Cardiac muscle cell (in vitro differentiated cells and primary cell): ENCODE measurements around the gene APP. TPM values are rescaled to one million over a fixed set of nuclear protein-coding genes. Genes with fewer than 3 reads are reported as not detected.

Source experiments
- DNase-seq, 2 donors: peaks; one replicate each; pipeline versions ENCODE4 v3.0.0 to v3.0.0-alpha.2; 2010 to 2017; ENCODE audit warnings: low read depth in 1 of 2, low spot score in 1 of 2
- H3K27ac ChIP-seq: fragments of 200-600 bp; sonication (generic); 2 replicates; pipeline ENCODE4 v1.5.1; 2016
- H3K27me3 ChIP-seq: fragments of 200-600 bp; sonication (generic); 2 replicates; pipeline ENCODE4 v1.6.0; 2016; ENCODE audit warnings: control low read depth
- H3K36me3 ChIP-seq: fragments of 200-600 bp; sonication (generic); 2 replicates; pipeline ENCODE4 v1.5.1; 2016; ENCODE audit warnings: control low read depth
- H3K4me1 ChIP-seq: fragments of 200-600 bp; sonication (generic); 2 replicates; pipeline ENCODE4 v1.8.1; 2017; ENCODE audit warnings: low read depth, mild to moderate bottlenecking, mixed run types
- H3K4me3 ChIP-seq: fragments of 200-600 bp; sonication (generic); 2 replicates; pipeline ENCODE4 v1.5.1; 2016; ENCODE audit warnings: mild to moderate bottlenecking
- H3K9me3 ChIP-seq: fragments of 200-600 bp; sonication (generic); 2 replicates; pipeline ENCODE4 v1.5.1; 2017; ENCODE audit warnings: low read depth, mild to moderate bottlenecking, control low read depth
- CTCF ChIP-seq: IDR thresholded peaks from 2 replicates; pipeline ENCODE4 v1.5.1; 2012; ENCODE audit warnings: low read depth, mild to moderate bottlenecking, low read length
- polyA plus RNA-seq: library from polyadenylated mRNA; unstranded; fragments of >200 nt; fragmentation: Nextera tagmentation; extraction: Ambion mirVana; gene quantifications from 2 replicates; pipeline ENCODE4 v1.2.1, GENCODE V29; 2016
- total RNA-seq: library from RNA; depleted of rRNA; stranded (reverse); fragments of >200 nt; gene quantifications from 2 replicates; pipeline ENCODE4 v1.2.3, GENCODE V29; 2016

APP gene
- total and polyA plus RNA-seq, 2 experiments from 2014 or later = 31.8 to 359 TPM

DNA sequence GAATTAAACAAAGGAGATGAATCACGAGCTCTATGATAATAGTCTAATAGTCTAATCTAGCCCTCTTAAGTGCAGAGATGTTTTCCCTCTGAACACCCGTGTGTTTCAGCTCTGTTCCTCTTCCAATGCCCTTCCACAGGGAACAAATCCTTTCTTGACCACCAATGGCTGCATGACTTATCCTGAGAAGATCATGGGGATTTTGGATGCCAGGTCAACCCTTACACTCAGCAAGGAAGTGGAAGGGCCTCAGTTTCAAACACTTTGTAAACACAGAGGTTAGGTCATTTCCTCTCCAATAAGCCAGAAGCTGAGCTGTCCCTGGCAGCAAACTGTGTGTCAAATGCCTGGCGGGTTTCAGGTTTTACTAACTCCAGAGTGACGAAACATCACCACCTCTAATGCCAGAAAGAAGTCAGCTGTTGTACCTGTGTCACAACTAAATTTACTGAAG lies 235.8 kb downstream of the APP start:
- Histone ChIP-seq H3K9me3 (no peaks in the 10 kb centered on the region), H3K27ac (no peak overlapping the region), H3K27me3 (no peaks in the 10 kb centered on the region), H3K4me3 (no peak overlapping the region), H3K36me3 (peaks cover 4% of the 10 kb centered on the region), H3K4me1 (peaks cover 8% of the 10 kb centered on the region)
- DNase-seq = peak in 1 of 2 donors; percentile 92
- TF ChIP-seq CTCF = no peak

- Histone ChIP-seq H3K27me3 (no peaks in the 10 kb centered on the region), H3K4me3 (no peak overlapping the region), H3K27ac (no peak overlapping the region), H3K4me1 (peaks cover 3% of the 10 kb centered on the region), H3K36me3 (peaks cover 4% of the 10 kb centered on the region), H3K9me3 (no peaks in the 10 kb centered on the region)
- TF ChIP-seq CTCF = no peak
- peak in 1 of 2 donors; percentile 82 for DNase-seq
Measured at GRCh38 chr21:25934130-25934529, 236.4 kb downstream of the APP start.

DNA sequence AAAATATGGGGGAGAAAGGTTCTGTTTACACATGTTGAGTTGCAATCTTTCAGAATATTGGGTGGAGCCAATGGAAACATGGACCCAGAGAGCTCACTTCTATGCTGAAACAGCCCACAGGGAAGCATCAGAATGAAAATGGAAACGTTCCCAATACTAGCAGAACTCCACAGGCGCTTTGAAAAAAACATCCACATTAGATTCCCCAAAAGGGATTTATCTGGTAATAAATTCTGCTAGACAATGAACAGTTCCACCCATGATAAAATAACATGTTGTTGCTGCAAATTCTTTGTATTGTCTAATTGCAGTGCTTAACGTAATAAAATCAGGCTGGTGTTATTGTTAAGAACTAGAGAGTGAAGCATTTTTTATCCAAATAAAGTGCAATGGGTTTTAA lies 238.8 kb downstream of the APP start:
- peaks cover 7% of the 10 kb centered on the region for H3K4me1 ChIP-seq
- H3K4me3 ChIP-seq = no peak overlapping the region
- no peaks in the 10 kb centered on the region for H3K9me3 ChIP-seq
- no peaks in the 10 kb centered on the region for H3K27me3 ChIP-seq
- TF ChIP-seq CTCF = no peak
- DNase-seq = no peak
- no peak overlapping the region for H3K27ac ChIP-seq
- H3K36me3 ChIP-seq = peaks cover 4% of the 10 kb centered on the region

DNA sequence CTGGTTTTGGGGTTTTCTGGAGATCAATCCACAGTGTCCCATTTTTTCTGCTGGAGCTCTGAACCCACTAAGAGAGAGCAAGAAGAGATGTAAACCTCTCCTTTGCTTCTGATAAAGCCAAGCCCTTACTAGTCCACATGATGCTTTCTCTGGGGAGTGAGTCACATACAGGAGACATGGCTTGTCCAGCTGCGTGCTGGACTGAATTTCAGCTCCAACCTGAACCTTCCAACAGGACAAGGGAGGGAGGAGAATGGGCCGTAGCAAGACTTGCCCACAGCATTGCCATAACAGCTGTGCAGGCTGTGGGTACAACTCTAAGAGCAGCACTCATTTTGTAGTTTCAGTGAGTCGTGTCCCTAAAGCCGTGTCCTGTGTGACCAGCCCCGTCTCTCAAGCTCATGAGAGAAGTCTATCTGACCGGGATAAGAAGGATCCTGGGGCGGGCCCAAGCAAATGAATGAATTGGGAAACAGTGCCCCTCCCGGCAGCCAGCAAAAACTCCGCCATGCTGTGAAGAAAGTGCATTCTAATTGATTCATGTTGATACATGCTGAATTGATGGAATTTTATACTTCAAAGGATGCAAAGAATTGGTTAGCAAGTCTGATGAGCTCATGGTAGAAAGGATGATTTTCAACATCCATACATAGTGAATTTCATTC lies 240.6 kb downstream of the APP start:
- DNase-seq = peak in 1 of 2 donors; percentile 52
- Histone ChIP-seq H3K27ac (no peak overlapping the region), H3K4me3 (no peak overlapping the region), H3K4me1 (peaks cover 7% of the 10 kb centered on the region), H3K36me3 (peaks cover 4% of the 10 kb centered on the region), H3K27me3 (no peaks in the 10 kb centered on the region), H3K9me3 (no peaks in the 10 kb centered on the region)
- TF ChIP-seq CTCF = peak; percentile 17

DNA sequence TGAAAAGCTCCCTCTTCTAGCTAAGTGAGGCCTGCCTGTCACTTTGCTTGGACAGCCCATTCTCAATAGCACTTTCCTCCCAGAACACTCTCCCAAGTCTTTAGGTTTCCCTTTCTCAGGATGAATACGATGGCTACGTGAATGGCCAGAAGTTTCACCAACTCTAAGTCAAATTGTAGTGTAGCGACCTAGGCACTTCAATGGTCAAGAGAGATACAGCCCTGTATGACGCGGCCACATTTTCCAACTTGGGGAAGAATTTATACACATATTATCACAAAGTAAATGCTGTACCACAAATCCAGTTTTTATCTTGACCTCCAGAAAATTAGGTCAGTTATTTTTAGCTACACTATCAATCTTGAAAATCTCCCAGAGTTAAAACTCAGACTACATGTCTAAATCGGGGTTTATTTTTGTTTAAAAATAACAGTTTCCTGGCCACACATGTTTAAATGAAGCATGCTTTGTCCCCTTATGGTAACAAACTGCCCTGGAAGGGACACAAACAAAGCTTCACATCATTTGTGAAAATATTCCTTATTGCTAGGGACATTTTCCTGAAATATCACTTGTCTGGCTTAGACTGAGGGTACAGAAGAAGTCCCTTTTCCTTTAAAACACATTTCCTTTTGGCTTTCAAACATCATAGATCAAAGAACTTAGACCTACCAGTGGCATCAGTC lies 243.2 kb downstream of the APP start:
- H3K27ac ChIP-seq = peak overlapping the region; percentile 75
- peak in 1 of 2 donors; percentile 9 for DNase-seq
- no peaks in the 10 kb centered on the region for H3K36me3 ChIP-seq
- no peaks in the 10 kb centered on the region for H3K27me3 ChIP-seq
- no peaks in the 10 kb centered on the region for H3K9me3 ChIP-seq
- no peak for TF ChIP-seq CTCF
- H3K4me3 ChIP-seq = no peak overlapping the region
- peaks cover 7% of the 10 kb centered on the region for H3K4me1 ChIP-seq
